HEK293T (cell line): ENCODE data around the gene C11orf68.

Experiments
- ARNT ChIP-seq: fragments of 450-650 bp; IDR thresholded peaks from 2 replicates; pipeline ENCODE4 v1.6.1; 2017; ENCODE audit warnings: mild to moderate bottlenecking
- BHLHE40 ChIP-seq: fragments of 450-650 bp; IDR thresholded peaks from 2 replicates; pipeline ENCODE4 v1.6.1; 2016; ENCODE audit warnings: mild to moderate bottlenecking, moderate library complexity, borderline replicate concordance
- CTBP1 ChIP-seq: fragments of 450-650 bp; IDR thresholded peaks from 2 replicates; pipeline ENCODE4 v1.6.1; 2016; ENCODE audit warnings: borderline replicate concordance
- ELF4 ChIP-seq: fragments of 450-650 bp; IDR thresholded peaks from 2 replicates; pipeline ENCODE4 v1.6.1; 2017; ENCODE audit warnings: antibody characterized with exemption
- FOXA1 ChIP-seq: fragments of 450-650 bp; IDR thresholded peaks from 2 replicates; pipeline ENCODE4 v1.6.1; 2016; ENCODE audit warnings: mild to moderate bottlenecking
- FOXK2 ChIP-seq: fragments of 450-650 bp; IDR thresholded peaks from 2 replicates; pipeline ENCODE4 v1.6.1; 2016; ENCODE audit warnings: mild to moderate bottlenecking
- FOXM1 ChIP-seq: fragments of 450-650 bp; IDR thresholded peaks from 2 replicates; pipeline ENCODE4 v1.6.1; 2017; ENCODE audit warnings: mild to moderate bottlenecking, borderline replicate concordance
- HDGF ChIP-seq: fragments of 450-650 bp; IDR thresholded peaks from 2 replicates; pipeline ENCODE4 v1.6.1; 2017; ENCODE audit warnings: antibody characterized with exemption, borderline replicate concordance
- LEF1 ChIP-seq: fragments of 450-650 bp; IDR thresholded peaks from 2 replicates; pipeline ENCODE4 v1.6.1; 2017; ENCODE audit warnings: mild to moderate bottlenecking, borderline replicate concordance
- NFRKB ChIP-seq: fragments of 450-650 bp; IDR thresholded peaks from 2 replicates; pipeline ENCODE4 v1.6.1; 2016; ENCODE audit warnings: mild to moderate bottlenecking, moderate library complexity
- PKNOX1 ChIP-seq: fragments of 450-650 bp; IDR thresholded peaks from 2 replicates; pipeline ENCODE4 v1.6.1; 2016
- SP1 ChIP-seq: fragments of 450-650 bp; IDR thresholded peaks from 2 replicates; pipeline ENCODE4 v1.6.1; 2017
- SUZ12 ChIP-seq: fragments of 450-650 bp; IDR thresholded peaks from 2 replicates; pipeline ENCODE4 v1.6.1; 2016; ENCODE audit warnings: mild to moderate bottlenecking

- TF ChIP-seq SP1, result no peak
- TF ChIP-seq LEF1, result no peak
- TF ChIP-seq PKNOX1, result no peak
- TF ChIP-seq FOXK2, result no peak
- no peak for TF ChIP-seq FOXM1
- TF ChIP-seq CTBP1, result no peak
- no peak for TF ChIP-seq BHLHE40
- TF ChIP-seq HDGF, result no peak
- TF ChIP-seq ARNT, result no peak
- TF ChIP-seq SUZ12, result no peak
- no peak for TF ChIP-seq NFRKB
- no peak for TF ChIP-seq ELF4
- TF ChIP-seq FOXA1, result no peak
These were observed 50.7 kb downstream of the C11orf68 start for GRCh38 chr11:65868076-65868667.
